PC-9 (cell line): ENCODE results near the gene EZR. TPM values are rescaled to one million over a fixed set of nuclear protein-coding genes. Genes with fewer than 3 reads are reported as not detected.
A peak's percentile ranks its signal among the peaks of the same experiment; 100 is the strongest.

Source experiments
- BruUV-seq: library from RNA; stranded (reverse); fragments of 400-500 nt; replicated peaks from 2 replicates; lab custom pipeline; 2021; lab: Mats Ljungman, UMichigan
- CTCF ChIA-PET: fragments of 300-600 bp; sonication (Branson Sonifier 250); formaldehyde crosslinking; loops from one replicate; lab custom pipeline; 2022; ENCODE audit warnings: antibody characterized with exemption; lab: Charles Lee
- POLR2A ChIA-PET: fragments of 300-600 bp; sonication (Branson Sonifier 250); formaldehyde crosslinking; loops from one replicate; lab custom pipeline; 2022; ENCODE audit warnings: antibody characterized with exemption; ENCODE audit not compliant: unreplicated experiment; lab: Charles Lee
- DNase-seq, 2 experiments: peaks; one replicate each; pipeline versions ENCODE4 v3.0.0 to v3.0.0-alpha.2; 2015 to 2022; ENCODE audit warnings: mixed read lengths in 1 of 2
- H2AFZ ChIP-seq: fragments of 200-600 bp; sonication (generic); 2 replicates; pipeline ENCODE4 v1.8.1; 2017; ENCODE audit warnings: antibody characterized with exemption
- H3F3A ChIP-seq: fragments of 200-600 bp; sonication (generic); 2 replicates; pipeline ENCODE4 v1.8.1; 2017; ENCODE audit warnings: antibody characterized with exemption, mild to moderate bottlenecking, low read depth; ENCODE audit not compliant: insufficient read depth
- H3K27ac ChIP-seq: fragments of 200-600 bp; sonication (generic); 2 replicates; pipeline ENCODE4 v1.6.1; 2016; ENCODE audit warnings: mixed run types
- H3K27me3 ChIP-seq: fragments of 200-600 bp; sonication (generic); 2 replicates; pipeline ENCODE4 v1.6.1; 2016; ENCODE audit warnings: low read depth, mixed run types; ENCODE audit not compliant: insufficient read depth
- H3K36me3 ChIP-seq: fragments of 200-600 bp; sonication (generic); 2 replicates; pipeline ENCODE4 v1.6.1; 2016; ENCODE audit warnings: low read depth, mixed run types
- H3K4me1 ChIP-seq: fragments of 200-600 bp; sonication (generic); replicated peaks from 2 replicates; pipeline ENCODE4 v1.6.1; 2016; ENCODE audit warnings: mixed run types; ENCODE audit not compliant: insufficient read depth
- H3K4me2 ChIP-seq: fragments of 200-600 bp; sonication (generic); 2 replicates; pipeline ENCODE4 v1.6.1; 2017; ENCODE audit warnings: mixed run types
- H3K4me3 ChIP-seq: fragments of 200-600 bp; sonication (generic); 2 replicates; pipeline ENCODE4 v1.6.1; 2016; ENCODE audit warnings: mixed run types
- H3K79me2 ChIP-seq: fragments of 200-600 bp; sonication (generic); 2 replicates; pipeline ENCODE4 v1.6.1; 2017; ENCODE audit warnings: low read depth, mixed run types
- H3K9me2 ChIP-seq: fragments of 200-600 bp; sonication (generic); 2 replicates; pipeline ENCODE4 v1.8.1; 2017; ENCODE audit warnings: mild to moderate bottlenecking; ENCODE audit not compliant: insufficient read depth
- H3K9me3 ChIP-seq: fragments of 200-600 bp; sonication (generic); 2 replicates; pipeline ENCODE4 v1.8.1; 2016; ENCODE audit warnings: low read depth; ENCODE audit not compliant: insufficient read depth
- H4K20me1 ChIP-seq: fragments of 200-600 bp; sonication (generic); 2 replicates; pipeline ENCODE4 v1.8.1; 2017; ENCODE audit not compliant: insufficient read depth
- CTCF ChIP-seq: fragments of 200-600 bp; sonication (generic); conservative IDR thresholded peaks from 2 replicates; pipeline ENCODE4 v1.6.1; 2017; ENCODE audit warnings: mixed run types, antibody characterized with exemption, mild to moderate bottlenecking, moderate library complexity
- EZH2 ChIP-seq: fragments of 200-600 bp; sonication (generic); IDR thresholded peaks from 2 replicates; pipeline ENCODE4 v1.8.0; 2017; ENCODE audit warnings: antibody characterized with exemption, low read depth
- intact Hi-C: fragments of 100-400 bp; cut with micrococcal nuclease; formaldehyde crosslinking; loops from one replicate; pipeline ENCODE4 v1.10.0; 2022; ENCODE audit not compliant: unreplicated experiment
- total RNA-seq: library from RNA; stranded (reverse); gene quantifications from 2 replicates; pipeline ENCODE4 v1.2.3, GENCODE V29; 2021

The EZR gene
- total RNA-seq, 1 experiment from 2014 or later, result 240 TPM

GRCh38 chr6:158781692-158782373, 37.3 kb downstream of the EZR start:
- Histone ChIP-seq H3K4me2 (peak overlapping the region; percentile 50), H3K4me3 (peak overlapping the region; percentile 7; the same call in 1 of the 2 replicates), H3K27ac (peak overlapping the region; percentile 81), H3K9me2 (no peaks in the 10 kb centered on the region; the same call in 1 of the 2 replicates), H4K20me1 (peaks cover 84% of the 10 kb centered on the region), H3K36me3 (peaks cover 94% of the 10 kb centered on the region), H3K27me3 (no peaks in the 10 kb centered on the region), H3K79me2 (peaks cover 100% of the 10 kb centered on the region), H2AFZ (no peak overlapping the region), H3F3A (peaks cover 100% of the 10 kb centered on the region), H3K9me3 (no peaks in the 10 kb centered on the region), H3K4me1 (peaks cover 100% of the 10 kb centered on the region)
- CTCF ChIA-PET, result no interaction called here
- TF ChIP-seq EZH2 (no peak), CTCF (no peak)
- peak in 1 of 2 experiments; percentile 29 for DNase-seq
- intact Hi-C loops, result loop anchor here (5.0 kb wide), 1 partner anchor 75 kb away; no protein-coding TSS in a partner anchor
- no TSS peak for BruUV-seq
- POLR2A ChIA-PET, result interaction anchor here (0.6 kb wide), 2 partner anchors 218 to 632 kb away, joined by 4 to 10 read pairs; partner anchors contain the start of gene RSPH3

GRCh38 chr6:158780988-158781691, 38.0 kb downstream of the EZR start:
- CTCF ChIA-PET, result no interaction called here

More at GRCh38 chr6:158780988-158781691, 38.0 kb downstream of the EZR start:
- peak overlapping the region; percentile 81 for H3K27ac ChIP-seq
- no peak overlapping the region for H2AFZ ChIP-seq
- peaks cover 100% of the 10 kb centered on the region for H3F3A ChIP-seq
- H3K4me3 ChIP-seq, result no peak overlapping the region; the same call in 1 of the 2 replicates
- H3K9me3 ChIP-seq, result no peaks in the 10 kb centered on the region
- peaks cover 94% of the 10 kb centered on the region for H3K36me3 ChIP-seq
- POLR2A ChIA-PET, result interaction anchor here (0.6 kb wide), 3 partner anchors 209 to 631 kb away, joined by 3 to 10 read pairs (median 4); partner anchors contain the start of gene RSPH3
- no TSS peak for BruUV-seq
- DNase-seq, result peak; percentile 65 to 89
- TF ChIP-seq CTCF (no peak), EZH2 (no peak)
- H3K79me2 ChIP-seq, result peaks cover 100% of the 10 kb centered on the region
- intact Hi-C loops, result loop anchor here (5.0 kb wide), 1 partner anchor 74 kb away; no protein-coding TSS in a partner anchor
- peaks cover 82% of the 10 kb centered on the region for H4K20me1 ChIP-seq
- no peaks in the 10 kb centered on the region for H3K9me2 ChIP-seq
- peaks cover 100% of the 10 kb centered on the region for H3K4me1 ChIP-seq
- no peaks in the 10 kb centered on the region for H3K27me3 ChIP-seq
- H3K4me2 ChIP-seq, result peak overlapping the region; percentile 50
